Right kidney (tissue), 1 donor: ENCODE measurements around the gene PLCH1.
A peak's percentile ranks its signal among the peaks of the same experiment; 100 is the strongest.
"Not testable (repeated sequence)": the region's sequence is repeated elsewhere in the genome, so short reads cannot be mapped to it uniquely, and the experiment has no call there.

Experiments used
- DNase-seq: peaks from one replicate; pipeline ENCODE4 v3.0.0-alpha.2; 2016

Gene PLCH1

GRCh38 chr3:155416500-155417118 is 328.3 kb downstream of the PLCH1 start:
- DNase-seq = no peak

GRCh38 chr3:155412904-155413303 is 332.0 kb downstream of the PLCH1 start:
- DNase-seq = no peak

- no peak for DNase-seq
Measured at GRCh38 chr3:155411500-155412223, 333.2 kb downstream of the PLCH1 start.

GRCh38 chr3:155409336-155409735 is 335.5 kb downstream of the PLCH1 start:
- DNase-seq = no peak

GRCh38 chr3:155407971-155408370 is 336.9 kb downstream of the PLCH1 start:
- no peak for DNase-seq

- DNase-seq = no peak
Measured at GRCh38 chr3:155407331-155407730, 337.5 kb downstream of the PLCH1 start.

GRCh38 chr3:155404486-155404885 is 340.4 kb downstream of the PLCH1 start:
- DNase-seq = no peak

GRCh38 chr3:155402656-155403055 is 342.2 kb downstream of the PLCH1 start:
- DNase-seq = no peak

- no peak for DNase-seq
Measured at GRCh38 chr3:155398046-155398445, 346.8 kb downstream of the PLCH1 start.

GRCh38 chr3:155394896-155395295 is 350.0 kb downstream of the PLCH1 start:
- DNase-seq = not testable (repeated sequence)

- no peak for DNase-seq
Measured at GRCh38 chr3:155394240-155394639, 350.6 kb downstream of the PLCH1 start.

- no peak for DNase-seq
Measured at GRCh38 chr3:155393316-155393715, 351.6 kb downstream of the PLCH1 start.

- no peak for DNase-seq
Measured at GRCh38 chr3:155392138-155392537, 352.7 kb downstream of the PLCH1 start.

- DNase-seq = no peak
Measured at GRCh38 chr3:155391551-155391958, 353.3 kb downstream of the PLCH1 start.

- no peak for DNase-seq
Measured at GRCh38 chr3:155391104-155391503, 353.8 kb downstream of the PLCH1 start.

GRCh38 chr3:155390351-155390750 is 354.5 kb downstream of the PLCH1 start:
- no peak for DNase-seq

GRCh38 chr3:155388417-155388816 is 356.5 kb downstream of the PLCH1 start:
- DNase-seq = no peak

GRCh38 chr3:155387571-155387970 is 357.3 kb downstream of the PLCH1 start:
- DNase-seq = no peak

GRCh38 chr3:155386919-155387318 is 358.0 kb downstream of the PLCH1 start:
- no peak for DNase-seq

- no peak for DNase-seq
Measured at GRCh38 chr3:155385896-155386625, 358.8 kb downstream of the PLCH1 start.

GRCh38 chr3:155382396-155383042 is 362.4 kb downstream of the PLCH1 start:
- DNase-seq = peak; percentile 38

- no peak for DNase-seq
Measured at GRCh38 chr3:155377847-155378246, 367.0 kb downstream of the PLCH1 start.

- DNase-seq = no peak
Measured at GRCh38 chr3:155377071-155377470, 367.8 kb downstream of the PLCH1 start.
